ENCODE measurements around the gene EHMT1. TPM values are rescaled to one million over a fixed set of nuclear protein-coding genes. Genes with fewer than 3 reads are reported as not detected.

Gene EHMT1
- total RNA-seq, 2 experiments from 2014 or later = 145 to 295 TPM

DNA sequence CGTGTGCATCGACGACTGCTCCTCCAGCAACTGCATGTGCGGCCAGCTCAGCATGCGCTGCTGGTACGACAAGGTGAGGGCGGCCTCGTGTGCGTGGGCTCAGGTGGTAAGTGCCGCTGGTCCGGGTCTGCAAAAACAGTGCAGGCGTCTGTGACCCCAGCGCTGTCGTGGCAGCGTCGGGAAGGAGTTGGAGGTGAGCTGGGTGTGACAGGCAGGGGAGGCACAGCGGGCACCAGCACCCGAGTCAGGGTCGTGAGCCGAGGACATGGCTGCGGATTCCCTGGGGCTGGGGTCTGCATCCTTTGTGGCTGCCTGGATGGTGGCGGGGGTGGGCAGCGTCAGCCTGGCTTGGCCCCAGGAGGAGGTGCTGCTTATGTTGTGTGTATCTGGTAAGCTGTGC is 195.6 kb downstream of the EHMT1 start:
- Histone ChIP-seq H3K9me3 (ENCODE audit: low read length) (no peaks in the 10 kb centered on the region), H2AFZ (ENCODE audit: low read length) (no peak overlapping the region), H3K4me3 (ENCODE audit: low read depth, low read length, poor library complexity, severe bottlenecking) (no peak overlapping the region), H3K27ac (ENCODE audit: low read depth, low read length, poor library complexity, severe bottlenecking) (no peak overlapping the region), H3K79me2 (ENCODE audit: insufficient read depth, low read depth, low read length) (no peaks in the 10 kb centered on the region), H3K9me2 (ENCODE audit: insufficient read depth, low read length) (no peaks in the 10 kb centered on the region), H3K4me1 (ENCODE audit: insufficient read depth, low read length, poor library complexity, severe bottlenecking) (no peaks in the 10 kb centered on the region), H4K20me1 (ENCODE audit: insufficient read depth, low read length) (no peaks in the 10 kb centered on the region), H3K36me3 (ENCODE audit: insufficient read depth, low read length) (peaks cover 87% of the 10 kb centered on the region), H3K4me2 (ENCODE audit: low read length) (no peak overlapping the region)
- intact Hi-C loops (cut with micrococcal nuclease; ENCODE audit: unreplicated experiment) = no loop called here
- ChIA-PET CTCF (ENCODE audit: unreplicated experiment) (no interaction called here), POLR2A (no interaction called here)
- no peak for TF ChIP-seq EZH2phosphoT487 (IDR thresholded peaks at IDR 0.05; ENCODE audit: borderline replicate concordance, low read depth, low read length)
- TF ChIP-seq, protein P1, sequence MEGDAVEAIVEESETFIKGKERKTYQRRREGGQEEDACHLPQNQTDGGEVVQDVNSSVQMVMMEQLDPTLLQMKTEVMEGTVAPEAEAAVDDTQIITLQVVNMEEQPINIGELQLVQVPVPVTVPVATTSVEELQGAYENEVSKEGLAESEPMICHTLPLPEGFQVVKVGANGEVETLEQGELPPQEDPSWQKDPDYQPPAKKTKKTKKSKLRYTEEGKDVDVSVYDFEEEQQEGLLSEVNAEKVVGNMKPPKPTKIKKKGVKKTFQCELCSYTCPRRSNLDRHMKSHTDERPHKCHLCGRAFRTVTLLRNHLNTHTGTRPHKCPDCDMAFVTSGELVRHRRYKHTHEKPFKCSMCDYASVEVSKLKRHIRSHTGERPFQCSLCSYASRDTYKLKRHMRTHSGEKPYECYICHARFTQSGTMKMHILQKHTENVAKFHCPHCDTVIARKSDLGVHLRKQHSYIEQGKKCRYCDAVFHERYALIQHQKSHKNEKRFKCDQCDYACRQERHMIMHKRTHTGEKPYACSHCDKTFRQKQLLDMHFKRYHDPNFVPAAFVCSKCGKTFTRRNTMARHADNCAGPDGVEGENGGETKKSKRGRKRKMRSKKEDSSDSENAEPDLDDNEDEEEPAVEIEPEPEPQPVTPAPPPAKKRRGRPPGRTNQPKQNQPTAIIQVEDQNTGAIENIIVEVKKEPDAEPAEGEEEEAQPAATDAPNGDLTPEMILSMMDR (conservative IDR thresholded peaks at IDR 0.05; ENCODE audit: low read length) = no peak
- no peak for DNase-seq (ENCODE audit: low spot score)
- BruUV-seq (replicated peaks) = no TSS peak

DNA sequence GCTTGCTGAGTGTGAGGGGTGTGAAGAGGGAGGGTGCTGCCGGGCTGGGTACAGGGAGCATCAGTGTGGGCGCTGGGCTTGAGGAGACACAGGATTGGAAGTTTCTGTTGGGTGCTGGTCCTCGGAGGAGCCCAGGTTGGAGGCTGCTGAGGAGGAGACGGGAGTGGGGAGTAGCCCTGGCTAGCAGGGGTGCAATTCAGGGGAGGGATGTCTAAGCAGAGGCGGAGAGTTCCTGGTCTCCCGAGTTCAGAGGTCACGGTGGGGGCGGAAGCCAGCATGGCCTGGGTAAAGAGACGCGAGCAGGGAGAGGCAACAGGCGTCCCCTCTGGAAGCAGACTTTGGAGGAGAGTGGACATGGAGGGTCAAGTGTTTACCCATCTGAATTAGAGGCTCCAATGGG is 196.0 kb downstream of the EHMT1 start:
- intact Hi-C loops (cut with micrococcal nuclease; ENCODE audit: unreplicated experiment) = no loop called here
- no peak overlapping the region for H2AFZ ChIP-seq (ENCODE audit: low read length)
- DNase-seq (ENCODE audit: low spot score) = no peak
- BruUV-seq (replicated peaks) = no TSS peak
- H3K4me1 ChIP-seq (ENCODE audit: insufficient read depth, low read length, poor library complexity, severe bottlenecking) = no peaks in the 10 kb centered on the region
- H3K9me2 ChIP-seq (ENCODE audit: insufficient read depth, low read length) = no peaks in the 10 kb centered on the region
- TF ChIP-seq, protein P1 (conservative IDR thresholded peaks at IDR 0.05; ENCODE audit: low read length) = no peak
- no peak for TF ChIP-seq EZH2phosphoT487 (IDR thresholded peaks at IDR 0.05; ENCODE audit: borderline replicate concordance, low read depth, low read length)
- H3K9me3 ChIP-seq (ENCODE audit: low read length) = no peaks in the 10 kb centered on the region
- no peak overlapping the region for H3K4me2 ChIP-seq (ENCODE audit: low read length)
- peaks cover 87% of the 10 kb centered on the region for H3K36me3 ChIP-seq (ENCODE audit: insufficient read depth, low read length)
- no peak overlapping the region for H3K4me3 ChIP-seq (ENCODE audit: low read depth, low read length, poor library complexity, severe bottlenecking)
- H4K20me1 ChIP-seq (ENCODE audit: insufficient read depth, low read length) = no peaks in the 10 kb centered on the region
- H3K79me2 ChIP-seq (ENCODE audit: insufficient read depth, low read depth, low read length) = no peaks in the 10 kb centered on the region
- no peak overlapping the region for H3K27ac ChIP-seq (ENCODE audit: low read depth, low read length, poor library complexity, severe bottlenecking)
- POLR2A ChIA-PET = no interaction called here
- CTCF ChIA-PET (ENCODE audit: unreplicated experiment) = no interaction called here

DNA sequence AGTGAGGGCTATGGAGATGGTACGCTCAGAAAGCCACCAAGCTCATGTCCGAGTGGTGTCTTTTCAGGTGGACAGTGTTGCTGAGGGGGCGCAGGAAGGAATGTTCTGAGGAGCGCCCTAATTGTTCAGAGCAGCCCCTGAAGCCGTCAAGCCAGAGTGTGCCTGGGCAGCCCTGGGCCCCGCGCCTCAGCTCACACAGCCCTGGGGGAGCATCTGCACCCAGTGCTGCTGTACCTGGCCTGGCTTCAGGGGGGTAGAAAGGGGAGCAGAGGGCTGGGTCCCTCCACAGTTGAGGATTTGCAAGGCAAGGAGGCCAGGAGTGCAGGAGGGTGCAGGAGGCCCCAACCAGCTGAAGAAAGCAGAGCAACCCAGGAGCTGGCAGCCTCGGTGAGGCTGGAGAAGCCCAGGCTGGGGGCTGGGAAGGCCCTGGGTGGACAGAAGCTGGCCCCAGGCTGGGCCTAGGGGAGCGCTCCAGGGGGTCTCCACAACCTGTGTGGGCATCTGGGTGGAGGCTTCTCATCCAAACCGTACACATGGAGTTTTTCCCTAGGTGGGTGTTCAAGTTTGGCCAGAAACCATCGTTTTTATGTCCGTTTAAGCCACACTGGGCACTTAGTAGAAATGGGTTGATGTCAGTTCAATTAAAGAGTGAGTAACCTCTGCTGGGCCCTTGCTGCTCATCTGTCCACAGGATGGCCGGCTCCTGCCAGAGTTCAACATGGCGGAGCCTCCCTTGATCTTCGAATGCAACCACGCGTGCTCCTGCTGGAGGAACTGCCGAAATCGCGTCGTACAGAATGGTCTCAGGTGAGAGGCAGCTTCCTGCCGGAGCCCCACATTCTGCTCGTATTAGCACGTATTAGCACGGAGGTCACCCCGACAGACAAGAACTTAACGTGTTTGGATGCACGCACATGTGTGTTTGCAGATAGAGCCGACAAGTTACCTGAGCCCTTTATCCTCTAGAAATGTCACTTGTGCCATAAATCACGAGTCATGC is 196.8 kb downstream of the EHMT1 start:
- H3K9me3 ChIP-seq (ENCODE audit: low read length) = no peaks in the 10 kb centered on the region
- BruUV-seq (replicated peaks) = no TSS peak
- no peak overlapping the region for H3K4me3 ChIP-seq (ENCODE audit: low read depth, low read length, poor library complexity, severe bottlenecking)
- ChIA-PET CTCF (ENCODE audit: unreplicated experiment) (no interaction called here), POLR2A (no interaction called here)
- H3K4me2 ChIP-seq (ENCODE audit: low read length) = no peak overlapping the region
- no peak for TF ChIP-seq EZH2phosphoT487 (IDR thresholded peaks at IDR 0.05; ENCODE audit: borderline replicate concordance, low read depth, low read length)
- TF ChIP-seq, protein P1 (conservative IDR thresholded peaks at IDR 0.05; ENCODE audit: low read length) = no peak
- no peak overlapping the region for H2AFZ ChIP-seq (ENCODE audit: low read length)
- H3K9me2 ChIP-seq (ENCODE audit: insufficient read depth, low read length) = no peaks in the 10 kb centered on the region
- H3K4me1 ChIP-seq (ENCODE audit: insufficient read depth, low read length, poor library complexity, severe bottlenecking) = no peaks in the 10 kb centered on the region
- intact Hi-C loops (cut with micrococcal nuclease; ENCODE audit: unreplicated experiment) = no loop called here
- no peaks in the 10 kb centered on the region for H4K20me1 ChIP-seq (ENCODE audit: insufficient read depth, low read length)
- peaks cover 88% of the 10 kb centered on the region for H3K36me3 ChIP-seq (ENCODE audit: insufficient read depth, low read length)
- H3K27ac ChIP-seq (ENCODE audit: low read depth, low read length, poor library complexity, severe bottlenecking) = no peak overlapping the region
- no peaks in the 10 kb centered on the region for H3K79me2 ChIP-seq (ENCODE audit: insufficient read depth, low read depth, low read length)
- no peak for DNase-seq (ENCODE audit: low spot score)
